HEK293 (cell line): ENCODE results near the gene TSPOAP1.
A peak's percentile ranks its signal among the peaks of the same experiment; 100 is the strongest.

Source experiments
- CTCF ChIA-PET: fragments of 350-600 bp; formaldehyde crosslinking; extraction: SDS; loops from one replicate; lab custom pipeline; 2021; ENCODE audit warnings: antibody characterized with exemption; lab: Yijun Ruan, JAX
- POLR2A ChIA-PET: fragments of 300-600 bp; formaldehyde crosslinking; extraction: SDS; loops from one replicate; lab custom pipeline; 2020; ENCODE audit warnings: antibody characterized with exemption, inconsistent platforms; lab: Yijun Ruan, JAX
- H3K27ac ChIP-seq: fragments of 200-500 bp; sonication (Bioruptor generic); 2 replicates; pipeline ENCODE4 v1.5.1; 2014; ENCODE audit warnings: low read depth, low read length, control low read depth, inconsistent platforms; ENCODE audit errors: extremely low read depth
- H3K36me3 ChIP-seq, 2 experiments: fragments of 200-500 bp in 1 of 2; sonication (Bioruptor generic) in 1 of 2; 1 replicate in 1 of 2; 2 replicates in 1 of 2; pipeline ENCODE4 v1.5.1; 2014 to 2017; ENCODE audit warnings: inconsistent platforms in 2 of 2, low read length in 2 of 2; ENCODE audit not compliant: control insufficient read depth in 2 of 2, insufficient read depth in 1 of 2
- H3K4me1 ChIP-seq: fragments of 200-500 bp; sonication (Bioruptor generic); 2 replicates; pipeline ENCODE4 v1.5.1; 2014; ENCODE audit warnings: mild to moderate bottlenecking, low read length, inconsistent platforms; ENCODE audit not compliant: control insufficient read depth, insufficient read depth
- H3K4me3 ChIP-seq: 2 replicates; pipeline ENCODE4 v1.5.1; 2011; ENCODE audit warnings: low read depth, mild to moderate bottlenecking, control low read depth, low read length, moderate library complexity
- H3K9me3 ChIP-seq: fragments of 200-500 bp; sonication (Bioruptor generic); 2 replicates; pipeline ENCODE4 v1.5.1; 2014; ENCODE audit warnings: low read depth, low read length, inconsistent platforms; ENCODE audit not compliant: control insufficient read depth, insufficient read depth
- EGR2 ChIP-seq: fragments of 450-650 bp; formaldehyde crosslinking; IDR thresholded peaks from 2 replicates; pipeline ENCODE4 v1.5.1; 2016; ENCODE audit warnings: low read depth, missing biosample characterization, missing genetic modification characterization
- FEZF1 ChIP-seq: fragments of 450-650 bp; formaldehyde crosslinking; IDR thresholded peaks from 2 replicates; pipeline ENCODE4 v1.5.1; 2016; ENCODE audit warnings: missing biosample characterization, missing genetic modification characterization
- GLI2 ChIP-seq: fragments of 450-650 bp; formaldehyde crosslinking; IDR thresholded peaks from 2 replicates; pipeline ENCODE4; 2017; ENCODE audit warnings: missing biosample characterization, missing genetic modification characterization, low read depth, borderline replicate concordance
- KLF8 ChIP-seq: fragments of 450-650 bp; formaldehyde crosslinking; IDR thresholded peaks from 2 replicates; pipeline ENCODE4 v1.5.1; 2016; ENCODE audit warnings: missing biosample characterization, missing genetic modification characterization
- MYNN ChIP-seq: fragments of 450-650 bp; formaldehyde crosslinking; IDR thresholded peaks from 2 replicates; pipeline ENCODE4 v1.5.1; 2016; ENCODE audit warnings: missing biosample characterization, missing genetic modification characterization, borderline replicate concordance
- WT1 ChIP-seq: fragments of 450-650 bp; formaldehyde crosslinking; IDR thresholded peaks from 2 replicates; pipeline ENCODE4 v1.5.1; 2016; ENCODE audit warnings: missing biosample characterization, missing genetic modification characterization
- ZBTB11 ChIP-seq: fragments of 450-650 bp; formaldehyde crosslinking; conservative IDR thresholded peaks from 2 replicates; pipeline ENCODE4 v1.5.1; 2016; ENCODE audit warnings: low read depth, missing biosample characterization, missing genetic modification characterization
- ZBTB44 ChIP-seq: fragments of 450-650 bp; IDR thresholded peaks from 2 replicates; pipeline ENCODE4 v1.5.1; 2018; ENCODE audit warnings: missing biosample characterization, mild to moderate bottlenecking, missing genetic modification characterization
- ZBTB48 ChIP-seq: fragments of 450-650 bp; formaldehyde crosslinking; IDR thresholded peaks from 2 replicates; pipeline ENCODE4 v1.5.1; 2016; ENCODE audit warnings: missing biosample characterization, missing genetic modification characterization
- ZFHX2 ChIP-seq: fragments of 450-650 bp; formaldehyde crosslinking; conservative IDR thresholded peaks from 2 replicates; pipeline ENCODE4 v1.5.1; 2016; ENCODE audit warnings: missing biosample characterization, missing genetic modification characterization
- ZNF140 ChIP-seq: fragments of 450-650 bp; formaldehyde crosslinking; IDR thresholded peaks from 2 replicates; pipeline ENCODE4 v1.5.1; 2016; ENCODE audit warnings: missing biosample characterization, missing genetic modification characterization
- ZNF211 ChIP-seq: fragments of 450-650 bp; formaldehyde crosslinking; IDR thresholded peaks from 2 replicates; pipeline ENCODE4 v1.5.1; 2016; ENCODE audit warnings: low read depth, missing biosample characterization, missing genetic modification characterization
- ZNF341 ChIP-seq: fragments of 450-650 bp; formaldehyde crosslinking; IDR thresholded peaks from 2 replicates; pipeline ENCODE4; 2016; ENCODE audit warnings: low read depth, missing biosample characterization, missing genetic modification characterization
- ZNF394 ChIP-seq: fragments of 450-650 bp; formaldehyde crosslinking; IDR thresholded peaks from 2 replicates; pipeline ENCODE4 v1.5.1; 2016; ENCODE audit warnings: missing biosample characterization, missing genetic modification characterization, mild to moderate bottlenecking, moderate library complexity, borderline replicate concordance
- ZNF488 ChIP-seq: fragments of 450-650 bp; formaldehyde crosslinking; IDR thresholded peaks from 2 replicates; pipeline ENCODE4 v1.5.1; 2016; ENCODE audit warnings: missing biosample characterization, missing genetic modification characterization
- ZNF548 ChIP-seq: fragments of 450-650 bp; formaldehyde crosslinking; IDR thresholded peaks from 2 replicates; pipeline ENCODE4 v1.5.1; 2016; ENCODE audit warnings: missing biosample characterization, missing genetic modification characterization
- ZNF561 ChIP-seq: fragments of 450-650 bp; IDR thresholded peaks from 2 replicates; pipeline ENCODE4 v1.5.1; 2018; ENCODE audit warnings: missing biosample characterization, missing genetic modification characterization, borderline replicate concordance
- ZNF621 ChIP-seq: fragments of 450-650 bp; formaldehyde crosslinking; IDR thresholded peaks from 2 replicates; pipeline ENCODE4 v1.5.1; 2017; ENCODE audit warnings: missing biosample characterization, missing genetic modification characterization
- ZNF626 ChIP-seq: fragments of 450-650 bp; sonication (Bioruptor Pico); formaldehyde crosslinking; IDR thresholded peaks from 2 replicates; pipeline ENCODE4 v1.5.1; 2018; ENCODE audit warnings: missing biosample characterization, missing genetic modification characterization, inconsistent platforms
- ZNF658 ChIP-seq: fragments of 450-650 bp; formaldehyde crosslinking; IDR thresholded peaks from 2 replicates; pipeline ENCODE4; 2016; ENCODE audit warnings: missing biosample characterization, missing genetic modification characterization
- ZNF76 ChIP-seq: fragments of 450-650 bp; formaldehyde crosslinking; IDR thresholded peaks from 2 replicates; pipeline ENCODE4; 2016; ENCODE audit warnings: low read depth, missing biosample characterization, missing genetic modification characterization, borderline replicate concordance
- ZNF776 ChIP-seq: fragments of 450-650 bp; formaldehyde crosslinking; IDR thresholded peaks from 2 replicates; pipeline ENCODE4 v1.5.0; 2017; ENCODE audit warnings: missing biosample characterization, missing genetic modification characterization, borderline replicate concordance
- ZSCAN30 ChIP-seq: fragments of 450-650 bp; IDR thresholded peaks from 2 replicates; pipeline ENCODE4 v1.5.1; 2018; ENCODE audit warnings: missing biosample characterization, mild to moderate bottlenecking, missing genetic modification characterization, moderate library complexity
- TF ChIP-seq, protein P1 (sequence below): fragments of 450-650 bp; formaldehyde crosslinking; IDR thresholded peaks from 2 replicates; pipeline ENCODE4 v1.5.1; 2017; ENCODE audit warnings: missing biosample characterization, missing genetic modification characterization
- TF ChIP-seq, protein P2 (sequence below): fragments of 450-650 bp; formaldehyde crosslinking; IDR thresholded peaks from 2 replicates; pipeline ENCODE4 v1.5.1; 2016; ENCODE audit warnings: missing biosample characterization, missing genetic modification characterization

TSPOAP1 gene

GRCh38 chr17:58294034-58294433, 34.6 kb downstream of the TSPOAP1 start:
- H3K4me1 ChIP-seq: peaks cover 7% of the 10 kb centered on the region; the same call in 1 of the 2 replicates
- no peaks in the 10 kb centered on the region for H3K9me3 ChIP-seq
- H3K27ac ChIP-seq: no peak overlapping the region
- no peaks in the 10 kb centered on the region for H3K36me3 ChIP-seq
- POLR2A ChIA-PET: no interaction called here
- TF ChIP-seq ZNF561 (tag by site-specific recombination) (no peak), ZBTB48 (tag by site-specific recombination) (no peak), KLF8 (no peak), ZBTB44 (tag by site-specific recombination) (no peak), ZSCAN30 (tag by site-specific recombination) (no peak), ZNF211 (tag by site-specific recombination) (peak; percentile 96), ZNF76 (tag by site-specific recombination) (no peak), GLI2 (tag by site-specific recombination) (no peak), ZNF548 (tag by site-specific recombination) (no peak)
- TF ChIP-seq, all 188 proteins: peak for 1
- CTCF ChIA-PET: interaction anchor here (0.6 to 0.9 kb wide), 5 partner anchors 10 to 407 kb away, joined by 4 to 9 read pairs (median 5); no protein-coding TSS in a partner anchor
- H3K4me3 ChIP-seq: no peak overlapping the region

DNA sequence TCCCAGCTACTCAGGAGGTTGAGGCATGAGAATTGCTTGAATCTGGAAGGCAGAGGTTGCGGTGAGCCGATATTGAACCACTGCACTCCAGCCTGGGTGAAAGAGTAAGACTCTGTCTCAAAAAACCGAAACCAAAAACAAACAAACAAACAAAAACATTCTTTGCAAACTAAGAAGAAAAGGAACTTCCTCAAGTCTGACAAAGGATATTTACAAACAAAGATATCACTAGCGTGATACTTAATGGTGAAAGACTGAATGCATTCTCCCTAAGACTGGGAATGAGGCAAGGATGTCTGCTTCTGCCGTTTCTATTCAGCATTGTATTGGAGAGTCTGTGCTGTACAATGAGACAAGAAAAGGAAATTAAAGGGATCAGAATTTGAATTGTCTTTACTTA, 37.3 kb downstream of the TSPOAP1 start:
- no peaks in the 10 kb centered on the region for H3K36me3 ChIP-seq
- ChIA-PET CTCF (interaction anchor here (0.7 to 1.8 kb wide), 7 partner anchors 11 to 263 kb away, joined by 3 to 12 read pairs (median 3); partner anchors contain the start of gene RNF43), POLR2A (no interaction called here)
- peaks cover 7% of the 10 kb centered on the region; the same call in 1 of the 2 replicates for H3K4me1 ChIP-seq
- H3K27ac ChIP-seq: no peak overlapping the region
- H3K4me3 ChIP-seq: no peak overlapping the region
- no peaks in the 10 kb centered on the region for H3K9me3 ChIP-seq
- TF ChIP-seq, protein P1, sequence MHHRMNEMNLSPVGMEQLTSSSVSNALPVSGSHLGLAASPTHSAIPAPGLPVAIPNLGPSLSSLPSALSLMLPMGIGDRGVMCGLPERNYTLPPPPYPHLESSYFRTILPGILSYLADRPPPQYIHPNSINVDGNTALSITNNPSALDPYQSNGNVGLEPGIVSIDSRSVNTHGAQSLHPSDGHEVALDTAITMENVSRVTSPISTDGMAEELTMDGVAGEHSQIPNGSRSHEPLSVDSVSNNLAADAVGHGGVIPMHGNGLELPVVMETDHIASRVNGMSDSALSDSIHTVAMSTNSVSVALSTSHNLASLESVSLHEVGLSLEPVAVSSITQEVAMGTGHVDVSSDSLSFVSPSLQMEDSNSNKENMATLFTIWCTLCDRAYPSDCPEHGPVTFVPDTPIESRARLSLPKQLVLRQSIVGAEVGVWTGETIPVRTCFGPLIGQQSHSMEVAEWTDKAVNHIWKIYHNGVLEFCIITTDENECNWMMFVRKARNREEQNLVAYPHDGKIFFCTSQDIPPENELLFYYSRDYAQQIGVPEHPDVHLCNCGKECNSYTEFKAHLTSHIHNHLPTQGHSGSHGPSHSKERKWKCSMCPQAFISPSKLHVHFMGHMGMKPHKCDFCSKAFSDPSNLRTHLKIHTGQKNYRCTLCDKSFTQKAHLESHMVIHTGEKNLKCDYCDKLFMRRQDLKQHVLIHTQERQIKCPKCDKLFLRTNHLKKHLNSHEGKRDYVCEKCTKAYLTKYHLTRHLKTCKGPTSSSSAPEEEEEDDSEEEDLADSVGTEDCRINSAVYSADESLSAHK (tag by site-specific recombination): no peak
- TF ChIP-seq ZNF776 (no peak), ZNF488 (tag by site-specific recombination) (no peak), ZNF621 (tag by site-specific recombination) (no peak), ZFHX2 (tag by site-specific recombination) (no peak), ZNF658 (tag by site-specific recombination) (no peak), MYNN (tag by site-specific recombination) (no peak), ZNF626 (tag by site-specific recombination) (no peak), ZNF140 (tag by site-specific recombination) (no peak), ZNF341 (tag by site-specific recombination) (no peak), ZBTB11 (tag by site-specific recombination) (no peak), FEZF1 (tag by site-specific recombination) (no peak), ZNF394 (tag by site-specific recombination) (no peak), WT1 (no peak), EGR2 (tag by site-specific recombination) (no peak)
- TF ChIP-seq, protein P2, sequence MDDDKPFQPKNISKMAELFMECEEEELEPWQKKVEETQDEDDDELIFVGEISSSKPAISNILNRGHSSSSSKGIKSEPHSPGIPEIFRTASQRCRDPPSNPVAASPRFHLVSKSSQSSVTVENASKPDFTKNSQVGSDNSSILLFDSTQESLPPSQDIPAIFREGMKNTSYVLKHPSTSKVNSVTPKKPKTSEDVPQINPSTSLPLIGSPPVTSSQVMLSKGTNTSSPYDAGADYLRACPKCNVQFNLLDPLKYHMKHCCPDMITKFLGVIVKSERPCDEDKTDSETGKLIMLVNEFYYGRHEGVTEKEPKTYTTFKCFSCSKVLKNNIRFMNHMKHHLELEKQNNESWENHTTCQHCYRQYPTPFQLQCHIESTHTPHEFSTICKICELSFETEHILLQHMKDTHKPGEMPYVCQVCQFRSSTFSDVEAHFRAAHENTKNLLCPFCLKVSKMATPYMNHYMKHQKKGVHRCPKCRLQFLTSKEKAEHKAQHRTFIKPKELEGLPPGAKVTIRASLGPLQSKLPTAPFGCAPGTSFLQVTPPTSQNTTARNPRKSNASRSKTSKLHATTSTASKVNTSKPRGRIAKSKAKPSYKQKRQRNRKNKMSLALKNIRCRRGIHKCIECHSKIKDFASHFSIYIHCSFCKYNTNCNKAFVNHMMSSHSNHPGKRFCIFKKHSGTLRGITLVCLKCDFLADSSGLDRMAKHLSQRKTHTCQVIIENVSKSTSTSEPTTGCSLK (tag by site-specific recombination): no peak
- TF ChIP-seq, all 188 proteins: peak for 0
